PC-9 (cell line): ENCODE data around the gene MDN1.

Experiments used
- EZH2 ChIP-seq: fragments of 200-600 bp; sonication (generic); IDR thresholded peaks from 2 replicates; pipeline ENCODE4 v1.8.0; 2017; ENCODE audit warnings: antibody characterized with exemption, low read depth
- TF ChIP-seq, protein P1 (sequence below): fragments of 200-600 bp; sonication (generic); conservative IDR thresholded peaks from 2 replicates; pipeline ENCODE4 v1.6.1; 2017; ENCODE audit warnings: mixed run types, antibody characterized with exemption, mild to moderate bottlenecking, moderate library complexity

GRCh38 chr6:89826029-89826528 is 6.5 kb upstream of the MDN1 start:
- TF ChIP-seq, protein P1, sequence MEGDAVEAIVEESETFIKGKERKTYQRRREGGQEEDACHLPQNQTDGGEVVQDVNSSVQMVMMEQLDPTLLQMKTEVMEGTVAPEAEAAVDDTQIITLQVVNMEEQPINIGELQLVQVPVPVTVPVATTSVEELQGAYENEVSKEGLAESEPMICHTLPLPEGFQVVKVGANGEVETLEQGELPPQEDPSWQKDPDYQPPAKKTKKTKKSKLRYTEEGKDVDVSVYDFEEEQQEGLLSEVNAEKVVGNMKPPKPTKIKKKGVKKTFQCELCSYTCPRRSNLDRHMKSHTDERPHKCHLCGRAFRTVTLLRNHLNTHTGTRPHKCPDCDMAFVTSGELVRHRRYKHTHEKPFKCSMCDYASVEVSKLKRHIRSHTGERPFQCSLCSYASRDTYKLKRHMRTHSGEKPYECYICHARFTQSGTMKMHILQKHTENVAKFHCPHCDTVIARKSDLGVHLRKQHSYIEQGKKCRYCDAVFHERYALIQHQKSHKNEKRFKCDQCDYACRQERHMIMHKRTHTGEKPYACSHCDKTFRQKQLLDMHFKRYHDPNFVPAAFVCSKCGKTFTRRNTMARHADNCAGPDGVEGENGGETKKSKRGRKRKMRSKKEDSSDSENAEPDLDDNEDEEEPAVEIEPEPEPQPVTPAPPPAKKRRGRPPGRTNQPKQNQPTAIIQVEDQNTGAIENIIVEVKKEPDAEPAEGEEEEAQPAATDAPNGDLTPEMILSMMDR = no peak
- no peak for TF ChIP-seq EZH2
